IMR-90 (cell line): ENCODE data around the gene HTRA2. TPM values are rescaled to one million over a fixed set of nuclear protein-coding genes. Genes with fewer than 3 reads are reported as not detected.

Experiments used
- ATAC-seq: fragments of 200-7000 bp; cut with Tn5 transposase; 2 replicates; pipeline ENCODE4 v1.9.1; 2020; ENCODE audit warnings: low read depth, mild to moderate bottlenecking, moderate library complexity
- BruUV-seq: library from RNA; stranded (reverse); fragments of 400-500 nt; replicated peaks from 2 replicates; lab custom pipeline; 2021; lab: Mats Ljungman, UMichigan
- CTCF ChIA-PET: fragments of 300-600 bp; formaldehyde crosslinking; extraction: SDS; loops from one replicate; lab custom pipeline; 2021; ENCODE audit warnings: antibody characterized with exemption; lab: Yijun Ruan, JAX
- POLR2A ChIA-PET: fragments of 300-600 bp; sonication (Branson Sonifier 250); formaldehyde crosslinking; loops from one replicate; lab custom pipeline; 2022; ENCODE audit warnings: antibody characterized with exemption; ENCODE audit not compliant: unreplicated experiment; lab: Charles Lee
- DNase-seq: peaks from one replicate; pipeline ENCODE4 v3.0.0; 2013
- H2AFZ ChIP-seq: replicated peaks from 2 replicates; pipeline ENCODE3; 2013; ENCODE audit warnings: low read length, mild to moderate bottlenecking; ENCODE audit not compliant: poor library complexity
- H2AK5ac ChIP-seq: 2 replicates; pipeline ENCODE4 v1.6.1; 2013; ENCODE audit warnings: low read depth, low read length, inconsistent platforms
- H2AK9ac ChIP-seq: replicated peaks from 2 replicates; pipeline ENCODE3; 2013; ENCODE audit warnings: mild to moderate bottlenecking, low read depth, low read length, moderate library complexity; ENCODE audit not compliant: poor library complexity
- H2BK120ac ChIP-seq: 2 replicates; pipeline ENCODE4 v1.6.1; 2013; ENCODE audit warnings: low read depth, low read length, inconsistent platforms
- H2BK15ac ChIP-seq: 3 replicates; pipeline ENCODE4 v1.6.1; 2013; ENCODE audit warnings: low read depth, low read length, inconsistent platforms
- H2BK20ac ChIP-seq: 2 replicates; pipeline ENCODE4 v1.6.1; 2013; ENCODE audit warnings: low read depth, mild to moderate bottlenecking, inconsistent platforms, low read length, moderate library complexity
- H2BK5ac ChIP-seq: 2 replicates; pipeline ENCODE4 v1.6.1; 2013; ENCODE audit warnings: mild to moderate bottlenecking, low read depth, low read length, inconsistent platforms; ENCODE audit not compliant: poor library complexity, severe bottlenecking
- H3K14ac ChIP-seq: replicated peaks from 2 replicates; pipeline ENCODE4 v1.6.1; 2013; ENCODE audit warnings: low read depth, low read length, inconsistent platforms
- H3K18ac ChIP-seq: 2 replicates; pipeline ENCODE4 v1.6.1; 2013; ENCODE audit warnings: low read depth, low read length, control low read depth
- H3K23ac ChIP-seq: 2 replicates; pipeline ENCODE4 v1.6.1; 2013; ENCODE audit warnings: low read depth, low read length, inconsistent platforms
- H3K27ac ChIP-seq: 2 replicates; pipeline ENCODE4 v1.5.1; 2013; ENCODE audit warnings: mild to moderate bottlenecking, control low read depth, low read length; ENCODE audit not compliant: insufficient read depth
- H3K27me3 ChIP-seq: 2 replicates; pipeline ENCODE4 v1.6.1; 2013; ENCODE audit warnings: low read length; ENCODE audit not compliant: control insufficient read depth, insufficient read depth
- H3K36me3 ChIP-seq: 2 replicates; pipeline ENCODE4 v1.6.1; 2013; ENCODE audit warnings: low read length, mixed read lengths; ENCODE audit not compliant: control insufficient read depth, insufficient read depth
- H3K4ac ChIP-seq: 2 replicates; pipeline ENCODE4 v1.6.1; 2013; ENCODE audit warnings: low read depth, low read length, inconsistent platforms
- H3K4me1 ChIP-seq: 2 replicates; pipeline ENCODE4 v1.6.1; 2013; ENCODE audit warnings: low read length, mixed read lengths; ENCODE audit not compliant: control insufficient read depth, insufficient read depth
- H3K4me2 ChIP-seq: 2 replicates; pipeline ENCODE4 v1.6.1; 2013; ENCODE audit warnings: low read depth, mild to moderate bottlenecking, control low read depth, low read length, moderate library complexity
- H3K4me3 ChIP-seq: 2 replicates; pipeline ENCODE4 v1.5.1; 2013; ENCODE audit warnings: low read depth, mild to moderate bottlenecking, control low read depth, low read length, moderate library complexity; ENCODE audit not compliant: insufficient read depth
- H3K56ac ChIP-seq: 2 replicates; pipeline ENCODE4 v1.6.1; 2013; ENCODE audit warnings: low read length, inconsistent platforms; ENCODE audit not compliant: insufficient read depth; ENCODE audit errors: extremely low read depth
- H3K79me1 ChIP-seq, 2 experiments: 2 replicates each; pipeline ENCODE4 v1.6.1; 2013; ENCODE audit warnings: low read length in 2 of 2, inconsistent platforms in 1 of 2, low read depth in 1 of 2
- H3K9ac ChIP-seq: 2 replicates; pipeline ENCODE4 v1.6.1; 2013; ENCODE audit warnings: low read depth, low read length, control low read depth
- H3K9me1 ChIP-seq: 2 replicates; pipeline ENCODE4 v1.6.1; 2013; ENCODE audit warnings: low read length, inconsistent platforms; ENCODE audit not compliant: insufficient read depth
- H3K9me3 ChIP-seq: 2 replicates; pipeline ENCODE4 v1.6.1; 2013; ENCODE audit warnings: low read length; ENCODE audit not compliant: control insufficient read depth, insufficient read depth
- H4K20me1 ChIP-seq: 2 replicates; pipeline ENCODE4 v1.6.1; 2013; ENCODE audit warnings: low read length, inconsistent platforms; ENCODE audit not compliant: insufficient read depth
- H4K5ac ChIP-seq: 2 replicates; pipeline ENCODE4 v1.6.1; 2013; ENCODE audit warnings: mild to moderate bottlenecking, low read depth, low read length, control low read depth
- H4K8ac ChIP-seq, 2 experiments: 2 replicates each; pipeline ENCODE4 v1.6.1; 2013; ENCODE audit warnings: low read depth in 2 of 2, low read length in 2 of 2, control low read depth in 1 of 2, inconsistent platforms in 1 of 2
- H4K91ac ChIP-seq: 2 replicates; pipeline ENCODE4 v1.6.1; 2013; ENCODE audit warnings: low read depth, low read length, inconsistent platforms; ENCODE audit not compliant: insufficient read depth
- BHLHE40 ChIP-seq: fragments of 150-350 bp; IDR thresholded peaks from 2 replicates; pipeline ENCODE4 v1.6.1; 2016; ENCODE audit warnings: mild to moderate bottlenecking, low read depth, low read length
- CEBPB ChIP-seq: IDR thresholded peaks from 2 replicates; pipeline ENCODE4 v1.6.1; 2012; ENCODE audit warnings: low read depth, low read length, improper control_type of control experiment
- CHD1 ChIP-seq: IDR thresholded peaks from 2 replicates; pipeline ENCODE4 v1.6.1; 2012; ENCODE audit warnings: low read depth, low read length, improper control_type of control experiment
- CTCF ChIP-seq: conservative IDR thresholded peaks from 2 replicates; pipeline ENCODE4 v1.5.1; 2012; ENCODE audit warnings: mild to moderate bottlenecking, low read depth, low read length, improper control_type of control experiment
- ELK1 ChIP-seq: fragments of 150-350 bp; IDR thresholded peaks from 2 replicates; pipeline ENCODE4 v1.6.1; 2016; ENCODE audit warnings: low read depth, mild to moderate bottlenecking, low read length, moderate library complexity, borderline replicate concordance
- FOS ChIP-seq: fragments of 150-350 bp; IDR thresholded peaks from 2 replicates; pipeline ENCODE4 v1.6.1; 2016; ENCODE audit warnings: low read depth, low read length
- MAFK ChIP-seq: IDR thresholded peaks from 2 replicates; pipeline ENCODE4 v1.6.1; 2012; ENCODE audit warnings: low read depth, low read length, improper control_type of control experiment
- MXI1 ChIP-seq: IDR thresholded peaks from 2 replicates; pipeline ENCODE4 v1.6.1; 2012; ENCODE audit warnings: low read depth, mild to moderate bottlenecking, low read length, moderate library complexity, borderline replicate concordance
- NFE2L2 ChIP-seq: fragments of 150-350 bp; IDR thresholded peaks from 2 replicates; pipeline ENCODE4 v1.6.1; 2016; ENCODE audit warnings: low read depth, mild to moderate bottlenecking, low read length
- POLR2A ChIP-seq: IDR thresholded peaks from 2 replicates; pipeline ENCODE4 v1.6.1; 2012; ENCODE audit warnings: mild to moderate bottlenecking, low read depth, low read length
- RAD21 ChIP-seq: IDR thresholded peaks from 2 replicates; pipeline ENCODE4 v1.6.1; 2012; ENCODE audit warnings: low read length, improper control_type of control experiment
- RCOR1 ChIP-seq: IDR thresholded peaks from 2 replicates; pipeline ENCODE4 v1.6.1; 2012; ENCODE audit warnings: mild to moderate bottlenecking, low read length, improper control_type of control experiment; ENCODE audit not compliant: insufficient replicate concordance
- SMC3 ChIP-seq: fragments of 150-350 bp; IDR thresholded peaks from 2 replicates; pipeline ENCODE4 v1.6.1; 2016; ENCODE audit warnings: low read depth, mild to moderate bottlenecking, antibody characterized with exemption, low read length, moderate library complexity
- WGBS, 2 experiments: methylation state at CpG; one replicate each; pipeline versions ENCODE4 v1.1.5 to v1.1.7; 2013; ENCODE audit warnings: missing lambda C conversion rate in 2 of 2; ENCODE audit not compliant: insufficient read length in 1 of 2; ENCODE audit errors: extremely low coverage in 2 of 2; 5-methylcytosine and 5-hydroxymethylcytosine counted together
- dilution Hi-C: fragments of 300-500 bp; cut with HindIII; formaldehyde crosslinking; loops from one replicate; pipeline ENCODE4 v1.14.3; 2018; ENCODE audit warnings: low sequenced_read_pairs; ENCODE audit not compliant: unreplicated experiment
- in situ Hi-C: fragments of 300-500 bp; cut with MboI; formaldehyde crosslinking; loops from 3 replicates; pipeline ENCODE4 v1.14.3; 2019; ENCODE audit warnings: low sequenced_read_pairs, inconsistent platforms, mixed read lengths
- intact Hi-C: fragments of 100-400 bp; cut with micrococcal nuclease; formaldehyde crosslinking; loops from 2 replicates; pipeline ENCODE4 v1.10.0; 2022
- polyA plus RNA-seq, 3 experiments: library from polyadenylated mRNA; depleted of rRNA; stranded (reverse); fragments of >200 nt; gene quantifications; 2 replicates each; pipeline ENCODE4 v1.2.3, GENCODE V29; 2012; ENCODE audit warnings: low replicate concordance in 1 of 3
- total RNA-seq: library from RNA; depleted of rRNA; stranded (reverse); fragments of >200 nt; gene quantifications from 2 replicates; pipeline ENCODE4 v1.2.3, GENCODE V29; 2012

Gene HTRA2
- total and polyA plus RNA-seq, 2 of the 4 experiments (the other 2 are of a cell fraction): 23.6 to 28.1 TPM

GRCh38 chr2:74534411-74534810 is 4.7 kb downstream of the HTRA2 start:
- peaks cover 9% of the 10 kb centered on the region for H3K9me1 ChIP-seq
- DNase-seq (no peak), ATAC-seq (no peak)
- H2BK120ac ChIP-seq: no peak overlapping the region
- H3K27ac ChIP-seq: no peak overlapping the region
- H3K4me3 ChIP-seq: no peak overlapping the region
- intact Hi-C loops: no loop called here
- no TSS peak for BruUV-seq
- no peaks in the 10 kb centered on the region for H4K20me1 ChIP-seq
- H2BK5ac ChIP-seq: no peak overlapping the region
- no peak for TF ChIP-seq BHLHE40
- TF ChIP-seq ELK1: no peak
- no peak for TF ChIP-seq CTCF
- no peak for TF ChIP-seq POLR2A
- TF ChIP-seq MXI1: no peak
- no peak for TF ChIP-seq RCOR1
- TF ChIP-seq NFE2L2: no peak
- TF ChIP-seq CEBPB: no peak
- no peak for TF ChIP-seq MAFK
- no peak for TF ChIP-seq FOS
- TF ChIP-seq CHD1: no peak
- no peak for TF ChIP-seq SMC3
- no peak for TF ChIP-seq RAD21
- in situ Hi-C loops: no loop called here
- no peak overlapping the region for H3K56ac ChIP-seq
- peaks cover 16 to 23% of the 10 kb centered on the region in 2 experiments for H3K79me1 ChIP-seq
- H3K18ac ChIP-seq: no peak overlapping the region
- 86% methylated on average over 7 of the region's 12 CpGs; no CpG with 5 or more reads in 1 of the 2 experiments for WGBS, 2 experiments
- peaks cover 27% of the 10 kb centered on the region for H3K36me3 ChIP-seq
- no peak overlapping the region for H3K4me2 ChIP-seq
- no peak overlapping the region for H4K91ac ChIP-seq
- H2BK15ac ChIP-seq: no peak overlapping the region
- no peak overlapping the region for H2AK5ac ChIP-seq
- ChIA-PET POLR2A (no interaction called here), CTCF (no interaction called here)
- no peak overlapping the region for H2BK20ac ChIP-seq
- no peak overlapping the region for H4K8ac ChIP-seq
- no peak overlapping the region for H4K5ac ChIP-seq
- peaks cover 7% of the 10 kb centered on the region for H3K4me1 ChIP-seq
- H3K9me3 ChIP-seq: no peaks in the 10 kb centered on the region
- no peak overlapping the region for H3K4ac ChIP-seq
- dilution Hi-C loops: no loop called here
- H3K9ac ChIP-seq: no peak overlapping the region
- no peak overlapping the region for H2AK9ac ChIP-seq
- no peak overlapping the region for H3K23ac ChIP-seq
- H3K27me3 ChIP-seq: no peaks in the 10 kb centered on the region
- H2AFZ ChIP-seq: no peak overlapping the region
- H3K14ac ChIP-seq: no peak overlapping the region
